Heart left ventricle (tissue), 16 donors: Measurements from ENCODE around the gene IL25. TPM values are rescaled to one million over a fixed set of nuclear protein-coding genes. Genes with fewer than 3 reads are reported as not detected.
"Not testable (repeated sequence)": the region's sequence is repeated elsewhere in the genome, so short reads cannot be mapped to it uniquely, and the experiment has no call there.

ENCODE experiments used
- ATAC-seq, 4 donors: fragments of 200-7000 bp; cut with Tn5 transposase; one replicate each; pipeline ENCODE4 v1.9.1; 2020 to 2022; ENCODE audit warnings: moderate library complexity in 4 of 4, mild to moderate bottlenecking in 3 of 4, moderate number of reproducible peaks in 1 of 4
- DNase-seq, 5 donors: peaks; one replicate each; pipeline ENCODE4 v3.0.0-alpha.2; 2020
- H3K27ac ChIP-seq, 12 donors: fragments of 200-600 bp; sonication (generic) in 4 of 12; one replicate each; pipeline versions ENCODE4 v1.5.0 to v1.8.0; 2016 to 2022; ENCODE audit warnings: mild to moderate bottlenecking in 2 of 12
- H3K27me3 ChIP-seq, 9 donors: fragments of 200-600 bp; sonication (generic) in 2 of 9; one replicate each; pipeline versions ENCODE4 v1.5.1 to v1.8.0; 2016 to 2022; ENCODE audit warnings: mild to moderate bottlenecking in 3 of 9
- H3K36me3 ChIP-seq, 9 donors: fragments of 200-600 bp; sonication (generic) in 2 of 9; one replicate each; pipeline versions ENCODE4 v1.5.0 to v1.8.0; 2018 to 2022; ENCODE audit warnings: mild to moderate bottlenecking in 2 of 9
- H3K4me1 ChIP-seq, 12 donors: fragments of 200-600 bp; sonication (generic) in 4 of 12; one replicate each; pipeline versions ENCODE4 v1.5.0 to v1.8.0; 2016 to 2022; ENCODE audit warnings: mild to moderate bottlenecking in 3 of 12
- H3K4me3 ChIP-seq, 12 donors: fragments of 200-600 bp; sonication (generic) in 4 of 12; one replicate each; pipeline versions ENCODE4 v1.5.0 to v1.8.0; 2017 to 2022; ENCODE audit warnings: mild to moderate bottlenecking in 9 of 12, moderate library complexity in 4 of 12
- H3K9me3 ChIP-seq, 12 donors: fragments of 200-600 bp; sonication (generic) in 4 of 12; one replicate each; pipeline versions ENCODE4 v1.5.0 to v1.8.0; 2016 to 2022; ENCODE audit warnings: mild to moderate bottlenecking in 1 of 12
- POLR2A ChIP-seq, 2 donors: fragments of 450-650 bp; IDR thresholded peaks; one replicate each; pipeline ENCODE4 v1.6.1; 2017; ENCODE audit warnings: antibody characterized with exemption in 2 of 2, mild to moderate bottlenecking in 2 of 2, moderate library complexity in 2 of 2
- WGBS, 4 donors: extraction: QIAGEN DNeasy Blood & Tissue Kit in 2 of 4; methylation state at CpG; one replicate each; pipeline versions ENCODE4 v1.1.5 to v1.1.7; 2013 to 2018; 5-methylcytosine and 5-hydroxymethylcytosine counted together
- intact Hi-C, 10 donors: fragments of 100-400 bp; cut with DNase I; formaldehyde crosslinking; loops; one replicate each; pipeline versions ENCODE4 v1.11.1 to v1.14.2; 2022
- polyA plus RNA-seq, 2 donors: library from polyadenylated mRNA; stranded (reverse); fragments of 200-250 nt; gene quantifications; one replicate each; pipeline ENCODE4 v1.2.3, GENCODE V29; 2013
- total RNA-seq, 9 donors: library from RNA; depleted of rRNA in 2 of 9; stranded (reverse); fragments of >200 nt in 2 of 9; fragmentation: NEBNext Ultra II Directional in 3 of 9; extraction: Animal tissue kit (Norgen Biotek cat#: 25700) in 3 of 9; gene quantifications; one replicate each; pipeline versions ENCODE4 v1.1.0 to v1.2.4, GENCODE V29; 2016 to 2023
- TF ChIP-seq, protein P1 (sequence below), 12 donors: fragments of 200-600 bp; sonication (generic) in 4 of 12; IDR thresholded peaks; one replicate each; pipeline versions ENCODE4 v1.5.0 to v1.8.0; 2018 to 2022; ENCODE audit warnings: antibody characterized with exemption in 12 of 12, mild to moderate bottlenecking in 5 of 12
- donor health status: ischemic (EF 13 %, LVEDD 7.1; RV severe dilation, severe dysfunction).
- donor health status: healthy with polysubstance abuse.
- donor health status: DM: no; HTN: yes; CAD: no.
- donor health status: DM: no; HTN: no; CAD: no.
- donor health status: ischemic (EF 25% LVEDD 6.9; RV normal size, moderate dysfunction).
- donor health status: ischemic (EF 25% LVEDD 5.7; RV mildly dilated, moderate dysfunction).
- donor health status: healthy.
- donor health status: DM: yes; HTN: yes; CAD: no.
- donor health status: ischemic (EF 35%, LVEDD 5.7; RV mildly dilated, moderate dysfunction).
- donor health status: nonischemic (EF 11% LVEDD 7.7; RV severe dilation, severe dysfunction).
- donor health status: DM: yes; HTN: yes; CAD: no.
- donor health status: PGD.
- donor health status: ischemic (EF 29% LVEDD 5.4; RV normal size, mild dysfunction).
- donor health status: nonischemic (EF 23%, LVEDD 6.1; RV moderate dilation, normal function).

Gene IL25
- total and polyA plus RNA-seq, 11 donors: 0.29 TPM; not detected in 10

DNA sequence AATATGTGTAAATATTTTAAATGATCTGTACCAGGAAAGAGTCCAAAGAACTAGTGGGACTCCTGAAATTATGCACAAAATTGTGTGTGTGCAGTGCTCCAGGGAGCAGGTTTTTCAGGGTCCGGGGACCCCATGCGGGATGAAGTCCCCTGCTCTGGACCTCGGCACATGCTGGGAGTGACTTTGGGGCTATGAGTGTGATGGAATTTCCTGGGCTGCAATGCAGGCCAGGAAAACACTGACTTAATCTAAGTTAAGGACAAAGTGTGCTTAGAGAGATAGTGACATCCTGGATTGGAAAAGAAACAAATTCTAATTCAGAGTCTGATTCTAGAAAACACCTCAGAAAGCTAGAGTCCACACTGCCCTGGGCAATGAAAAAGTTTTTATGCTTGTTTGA is 41.6 kb downstream of the IL25 start:
- no peak for TF ChIP-seq POLR2A (IDR thresholded peaks at IDR 0.05)
- no peak for ATAC-seq
- no peaks in the 10 kb centered on the region for H3K9me3 ChIP-seq
- peak overlapping the region in 9 of 12 donors; percentile 6 to 91 (median 68) for H3K27ac ChIP-seq
- intact Hi-C loops: no loop called here
- H3K36me3 ChIP-seq: peaks cover 0 to 75% (median 54%) of the 10 kb centered on the region in 9 donors
- peak in 1 of 5 donors; percentile 27 for DNase-seq
- H3K27me3 ChIP-seq: no peaks in the 10 kb centered on the region
- no peak overlapping the region for H3K4me3 ChIP-seq
- H3K4me1 ChIP-seq: peaks cover 0 to 15% (median 0%) of the 10 kb centered on the region in 12 donors
- 20 to 37% (median 23%) methylated on average over 3 of the region's 3 CpGs for WGBS, 4 donors

DNA sequence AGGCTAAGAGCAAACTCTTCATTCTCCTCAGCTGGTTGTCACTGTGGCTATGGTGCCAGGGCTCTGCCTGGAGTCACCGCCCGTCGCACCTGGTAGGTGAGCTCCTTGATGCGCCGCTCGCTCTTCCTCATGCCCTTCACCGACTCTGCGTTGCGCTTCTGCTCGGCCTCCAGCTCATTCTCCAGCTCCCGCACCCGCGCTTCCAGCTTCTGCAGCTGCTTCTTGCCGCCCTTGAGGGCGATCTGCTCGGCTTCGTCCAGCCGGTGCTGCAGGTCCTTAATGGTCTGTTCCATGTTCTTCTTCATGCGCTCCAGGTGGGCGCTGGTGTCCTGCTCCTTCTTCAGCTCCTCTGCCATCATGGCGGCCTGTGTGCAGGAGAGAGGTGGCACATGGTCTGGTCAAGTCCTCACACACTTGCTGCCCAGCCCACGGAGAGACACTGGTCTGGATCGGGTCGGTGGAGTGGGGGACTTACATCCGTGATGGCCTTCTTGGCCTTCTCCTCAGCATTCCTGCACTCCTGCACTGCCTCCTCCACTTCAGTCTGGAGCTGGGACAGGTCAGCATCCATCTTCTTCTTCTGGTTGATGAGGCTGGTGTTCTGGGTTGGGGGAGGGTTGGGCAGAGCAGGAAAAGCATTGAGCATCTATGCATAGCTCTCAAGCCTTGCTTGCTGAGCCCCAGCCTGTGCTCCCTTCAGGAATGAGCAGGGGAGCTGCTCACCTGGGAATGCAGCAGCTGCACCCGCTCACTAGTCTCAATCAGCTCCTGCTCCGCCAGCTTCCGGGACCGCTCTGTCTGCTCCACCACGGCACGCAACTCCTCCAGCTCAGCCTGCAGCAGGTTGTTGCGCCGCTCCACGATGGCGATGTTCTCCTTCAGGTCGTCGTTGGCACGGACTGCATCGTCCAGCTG is 42.6 kb downstream of the IL25 start:
- peak overlapping the region in 9 of 12 donors; percentile 11 to 91 (median 68) for H3K27ac ChIP-seq
- 55 to 83% (median 74%) methylated on average over 25 to 39 of the region's 39 CpGs for WGBS, 4 donors
- intact Hi-C loops: no loop called here
- ATAC-seq (no peak), DNase-seq (peak in 1 of 5 donors; percentile 60)
- H3K9me3 ChIP-seq: no peaks in the 10 kb centered on the region
- TF ChIP-seq, protein P1, sequence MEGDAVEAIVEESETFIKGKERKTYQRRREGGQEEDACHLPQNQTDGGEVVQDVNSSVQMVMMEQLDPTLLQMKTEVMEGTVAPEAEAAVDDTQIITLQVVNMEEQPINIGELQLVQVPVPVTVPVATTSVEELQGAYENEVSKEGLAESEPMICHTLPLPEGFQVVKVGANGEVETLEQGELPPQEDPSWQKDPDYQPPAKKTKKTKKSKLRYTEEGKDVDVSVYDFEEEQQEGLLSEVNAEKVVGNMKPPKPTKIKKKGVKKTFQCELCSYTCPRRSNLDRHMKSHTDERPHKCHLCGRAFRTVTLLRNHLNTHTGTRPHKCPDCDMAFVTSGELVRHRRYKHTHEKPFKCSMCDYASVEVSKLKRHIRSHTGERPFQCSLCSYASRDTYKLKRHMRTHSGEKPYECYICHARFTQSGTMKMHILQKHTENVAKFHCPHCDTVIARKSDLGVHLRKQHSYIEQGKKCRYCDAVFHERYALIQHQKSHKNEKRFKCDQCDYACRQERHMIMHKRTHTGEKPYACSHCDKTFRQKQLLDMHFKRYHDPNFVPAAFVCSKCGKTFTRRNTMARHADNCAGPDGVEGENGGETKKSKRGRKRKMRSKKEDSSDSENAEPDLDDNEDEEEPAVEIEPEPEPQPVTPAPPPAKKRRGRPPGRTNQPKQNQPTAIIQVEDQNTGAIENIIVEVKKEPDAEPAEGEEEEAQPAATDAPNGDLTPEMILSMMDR (IDR thresholded peaks at IDR 0.05): no peak
- H3K4me3 ChIP-seq: no peak overlapping the region
- peaks cover 0 to 80% (median 59%) of the 10 kb centered on the region in 9 donors for H3K36me3 ChIP-seq
- H3K27me3 ChIP-seq: no peaks in the 10 kb centered on the region
- H3K4me1 ChIP-seq: peaks cover 0 to 14% (median 0%) of the 10 kb centered on the region in 12 donors

DNA sequence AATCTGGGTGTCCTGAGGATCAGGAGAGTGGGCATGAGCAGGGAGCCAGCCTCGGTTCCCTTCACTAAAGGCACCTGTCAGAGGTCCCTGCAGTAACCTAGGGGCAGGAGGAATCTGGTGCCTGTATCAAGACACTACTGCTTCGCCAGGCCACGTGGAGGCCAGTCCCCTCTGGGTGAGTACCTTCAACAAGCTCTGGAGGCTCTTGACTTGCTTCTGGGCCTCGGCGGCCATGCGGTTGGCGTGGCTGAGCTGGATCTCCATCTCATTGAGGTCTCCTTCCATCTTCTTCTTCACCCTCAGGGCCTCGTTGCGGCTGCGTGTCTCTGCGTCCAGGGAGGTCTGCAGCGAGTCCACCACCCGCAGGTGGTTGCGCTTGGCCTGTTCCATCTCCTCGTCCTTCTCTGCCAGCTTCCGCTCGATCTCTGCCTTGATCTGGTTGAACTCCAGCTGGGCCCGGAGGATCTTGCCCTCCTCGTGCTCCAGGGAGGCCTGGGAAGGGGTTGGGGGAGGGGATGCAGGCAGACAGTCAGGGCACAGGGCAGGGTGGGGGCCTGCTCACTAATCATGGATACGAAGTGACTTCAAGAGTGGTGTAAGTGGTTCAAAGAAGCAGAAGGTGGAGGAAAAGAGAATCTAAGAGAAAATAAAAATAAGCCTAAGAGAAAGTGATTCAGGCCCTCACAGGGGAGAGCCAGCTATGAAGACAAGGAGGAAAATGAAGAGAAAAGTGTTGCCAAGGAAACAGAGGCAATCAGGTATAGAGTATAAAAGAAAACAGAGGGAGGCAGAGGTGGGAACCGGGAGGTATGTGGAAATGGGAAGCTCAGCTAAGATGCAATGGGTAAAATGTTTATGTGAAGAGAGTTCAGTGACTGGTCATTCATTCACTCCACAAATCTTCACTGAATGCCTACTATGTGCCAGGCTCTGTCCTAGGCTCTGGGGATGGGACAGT is 43.5 kb downstream of the IL25 start:
- H3K36me3 ChIP-seq: peaks cover 0 to 90% (median 68%) of the 10 kb centered on the region in 9 donors
- peak overlapping the region in 8 of 12 donors; percentile 3 to 91 (median 64) for H3K27ac ChIP-seq
- intact Hi-C loops: no loop called here
- peaks cover 0 to 23% (median 0%) of the 10 kb centered on the region in 12 donors for H3K4me1 ChIP-seq
- no peak overlapping the region for H3K4me3 ChIP-seq
- WGBS, 4 donors: 38 to 51% (median 49%) methylated on average over 20 to 21 of the region's 21 CpGs
- H3K27me3 ChIP-seq: no peaks in the 10 kb centered on the region
- ATAC-seq (no peak), DNase-seq (peak in 1 of 5 donors; percentile 59)
- TF ChIP-seq, protein P1 (IDR thresholded peaks at IDR 0.05): no peak
- TF ChIP-seq POLR2A (IDR thresholded peaks at IDR 0.05): peak in 1 of 2 donors; percentile 17
- no peaks in the 10 kb centered on the region for H3K9me3 ChIP-seq

DNA sequence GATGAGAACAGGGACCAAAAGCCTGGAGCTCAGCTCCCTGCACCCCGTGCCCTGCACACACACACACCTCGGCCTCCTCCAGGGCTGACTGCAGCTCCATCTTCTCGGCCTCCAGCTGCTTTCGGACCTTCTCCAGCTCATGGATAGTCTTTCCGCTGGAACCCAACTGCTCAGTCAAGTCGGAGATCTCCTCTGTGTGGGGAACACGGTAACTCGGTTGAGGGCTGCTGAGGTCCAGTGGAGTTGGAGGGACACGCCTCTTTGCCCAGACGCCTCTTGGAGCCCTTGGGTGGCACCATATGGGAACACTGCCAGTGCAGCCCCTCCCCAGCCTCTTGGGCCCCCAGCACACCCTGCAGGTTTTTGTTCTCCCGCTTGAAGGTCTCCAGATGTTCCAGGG is 44.2 kb downstream of the IL25 start:
- no peaks in the 10 kb centered on the region for H3K27me3 ChIP-seq
- peaks cover 0 to 27% (median 0%) of the 10 kb centered on the region in 12 donors for H3K4me1 ChIP-seq
- peak overlapping the region in 8 of 12 donors; percentile 13 to 91 (median 64) for H3K27ac ChIP-seq
- DNase-seq (peak in 1 of 5 donors; percentile 54), ATAC-seq (peak in 1 of 4 donors; percentile 0)
- H3K36me3 ChIP-seq: peaks cover 0 to 97% (median 76%) of the 10 kb centered on the region in 9 donors
- H3K4me3 ChIP-seq: no peak overlapping the region
- WGBS, 4 donors: 40 to 68% (median 52%) methylated on average over 3 to 11 of the region's 11 CpGs
- H3K9me3 ChIP-seq: no peaks in the 10 kb centered on the region
- TF ChIP-seq POLR2A (IDR thresholded peaks at IDR 0.05): no peak
- TF ChIP-seq, protein P1 (IDR thresholded peaks at IDR 0.05): no peak
- intact Hi-C loops: no loop called here

DNA sequence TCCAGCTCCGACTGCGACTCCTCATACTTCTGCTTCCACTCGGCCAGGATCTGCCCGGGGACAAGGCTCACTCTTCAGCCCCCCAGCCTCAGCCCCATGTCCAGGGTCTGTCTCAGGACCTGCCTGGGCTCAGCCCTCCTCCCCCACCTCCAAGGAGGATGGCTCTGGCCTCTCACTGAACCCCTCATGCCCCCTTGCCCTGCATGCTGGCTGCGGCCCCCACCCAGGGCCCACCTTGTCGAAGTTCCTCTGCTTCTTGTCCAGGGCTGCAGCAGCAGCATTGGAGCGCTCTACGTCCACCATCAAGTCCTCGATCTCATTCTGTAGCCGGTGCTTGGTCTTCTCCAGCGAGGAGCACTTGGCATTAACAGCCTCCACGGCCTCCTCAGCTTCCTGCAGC is 44.7 kb downstream of the IL25 start:
- intact Hi-C loops, H3K9me3 ChIP-seq, H3K27me3 ChIP-seq: not testable (repeated sequence)
- H3K36me3 ChIP-seq: peaks cover 0 to 97% (median 80%) of the 10 kb centered on the region in 9 donors
- peak in 1 of 4 donors; percentile 3 for ATAC-seq
- DNase-seq: peak in 1 of 5 donors; percentile 61
- 44 to 54% (median 52%) methylated on average over 11 to 12 of the region's 12 CpGs for WGBS, 4 donors
- H3K4me1 ChIP-seq: peaks cover 0 to 32% (median 0%) of the 10 kb centered on the region in 12 donors
- H3K4me3 ChIP-seq: peak overlapping the region in 2 of 12 donors; percentile 12 to 24
- peak overlapping the region in 8 of 12 donors; percentile 13 to 91 (median 64) for H3K27ac ChIP-seq
